HG03066 (cell line): ENCODE data around the gene ENPP1.
"Not testable (repeated sequence)": the region's sequence is repeated elsewhere in the genome, so short reads cannot be mapped to it uniquely, and the experiment has no call there.

ENCODE experiments used
- ATAC-seq: cut with Tn5 transposase; IDR thresholded peaks from one replicate; pipeline ENCODE4 v1.9.1; 2021; ENCODE audit warnings: low read depth; ENCODE audit not compliant: unreplicated experiment

ENPP1 gene

DNA sequence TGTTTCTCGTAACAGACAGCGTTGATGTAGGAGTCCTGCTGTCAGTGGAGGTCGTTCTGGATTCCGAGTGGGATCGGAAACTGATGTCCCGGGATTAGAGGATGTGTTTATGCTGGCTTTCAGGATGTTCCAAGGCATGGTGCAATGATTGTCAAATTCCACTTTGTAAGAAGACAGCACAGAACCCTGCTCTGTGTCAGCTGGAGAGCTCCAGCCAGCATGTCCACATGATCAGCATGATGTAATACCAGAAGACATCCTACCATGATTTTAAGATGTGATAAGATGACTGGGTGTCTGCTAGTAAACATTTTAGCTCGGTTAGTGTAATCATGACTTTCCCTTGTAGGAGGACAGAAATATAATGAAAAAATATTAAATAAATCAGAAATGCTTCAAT, 20.3 kb downstream of the ENPP1 start:
- no peak for ATAC-seq

GRCh38 chr6:131828951-131829350, 21.1 kb downstream of the ENPP1 start:
- no peak for ATAC-seq

DNA sequence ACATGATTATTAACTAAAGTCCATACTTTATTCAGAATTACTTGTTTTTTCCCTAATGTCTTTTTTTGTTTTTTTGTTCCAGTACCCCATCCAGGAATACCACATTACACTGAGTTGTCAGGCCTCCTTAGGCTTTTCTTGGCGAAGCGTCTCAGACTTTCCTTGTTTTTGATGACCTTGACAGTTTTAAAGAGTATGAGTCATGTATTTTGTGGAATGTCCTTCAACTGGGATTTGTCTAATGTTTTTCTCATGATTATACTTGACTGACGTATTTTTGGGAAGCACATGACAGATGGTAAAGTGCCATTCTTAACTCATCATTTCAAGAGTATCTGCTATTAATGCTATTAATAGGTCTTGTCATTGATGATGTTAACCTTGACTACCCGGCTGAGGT, 23.6 kb downstream of the ENPP1 start:
- ATAC-seq, result no peak

DNA sequence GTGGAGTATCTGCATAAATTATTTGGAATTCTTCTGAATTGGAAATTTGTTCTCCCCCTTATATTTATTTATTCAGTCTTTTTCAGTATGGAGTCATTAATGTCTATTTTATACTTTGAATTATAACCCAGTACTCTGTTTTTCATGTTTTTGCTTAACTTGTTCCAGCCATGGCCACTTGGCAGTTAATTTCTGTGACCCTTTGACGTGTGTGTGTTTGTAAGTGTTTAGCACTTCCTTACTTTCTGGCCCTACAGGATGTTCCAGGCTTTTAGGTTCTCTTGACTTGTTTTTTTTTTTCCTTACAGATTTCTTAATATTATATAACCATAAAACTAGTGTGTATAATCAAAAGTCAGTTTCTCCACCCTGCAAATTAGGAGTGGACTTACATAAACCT, 24.1 kb downstream of the ENPP1 start:
- ATAC-seq, result no peak

DNA sequence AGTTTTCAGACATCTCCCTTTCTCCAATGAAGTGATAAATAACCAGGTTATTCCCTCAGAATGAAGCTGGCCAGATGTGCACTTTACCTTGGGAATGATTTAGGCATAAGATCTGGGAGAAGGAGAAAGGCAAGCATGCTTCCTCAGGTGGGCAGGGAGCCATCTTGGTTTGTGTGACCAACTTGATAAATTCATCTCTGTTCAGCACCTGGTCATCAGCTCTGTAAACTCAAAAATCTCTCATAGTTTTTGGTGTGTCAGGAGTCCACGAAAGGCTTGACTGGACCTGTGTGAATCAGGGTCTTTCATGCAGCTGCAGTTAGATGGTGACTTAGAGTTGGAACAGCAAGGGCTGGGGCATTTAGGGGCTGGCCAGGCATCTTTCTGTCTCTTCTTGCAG, 24.5 kb downstream of the ENPP1 start:
- ATAC-seq, result no peak

DNA sequence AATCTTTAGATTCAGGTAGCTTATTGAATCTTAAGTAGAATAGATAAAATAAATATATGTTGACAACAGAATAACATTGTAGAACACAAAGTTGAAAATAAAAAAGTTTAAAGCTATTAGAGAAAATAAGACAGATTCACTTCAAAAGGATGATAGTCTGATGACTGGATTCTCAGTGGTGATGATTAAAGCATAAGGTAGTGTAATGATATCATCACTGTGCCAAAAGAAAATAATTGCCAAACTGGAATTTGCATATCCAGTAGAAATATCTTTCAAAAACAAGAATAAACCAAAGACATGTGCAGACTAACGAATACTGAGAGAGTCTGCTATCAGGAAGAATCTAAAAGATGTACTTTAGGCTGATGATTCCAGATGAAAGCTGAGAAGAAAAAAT, 30.2 kb downstream of the ENPP1 start:
- ATAC-seq, result no peak

- ATAC-seq, result no peak
Observed at GRCh38 chr6:131839388-131839787, 31.6 kb downstream of the ENPP1 start.

DNA sequence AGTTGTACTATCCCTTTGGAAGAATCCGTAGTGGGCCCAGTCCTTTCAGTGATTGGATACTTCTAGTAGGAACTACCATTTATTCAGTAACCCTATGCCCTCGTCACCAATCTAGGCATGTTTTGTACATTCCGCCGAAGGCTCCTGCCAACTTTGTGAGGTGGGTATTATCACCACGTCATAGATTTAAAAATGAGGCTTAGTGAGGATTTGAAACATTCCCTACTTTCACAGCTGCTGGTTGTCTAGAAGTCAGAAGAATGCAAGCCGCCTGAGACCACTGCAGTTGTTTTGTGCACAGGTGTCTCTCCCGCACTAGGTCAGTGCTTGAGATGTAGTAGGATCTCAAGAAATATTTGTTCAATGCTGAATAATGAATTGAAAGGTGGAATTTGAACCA, 32.6 kb downstream of the ENPP1 start:
- no peak for ATAC-seq

- no peak for ATAC-seq
Observed at GRCh38 chr6:131840936-131841583, 33.2 kb downstream of the ENPP1 start.

- no peak for ATAC-seq
Observed at GRCh38 chr6:131843768-131844167, 35.9 kb downstream of the ENPP1 start.

- ATAC-seq, result no peak
Observed at GRCh38 chr6:131844243-131844841, 36.5 kb downstream of the ENPP1 start.

DNA sequence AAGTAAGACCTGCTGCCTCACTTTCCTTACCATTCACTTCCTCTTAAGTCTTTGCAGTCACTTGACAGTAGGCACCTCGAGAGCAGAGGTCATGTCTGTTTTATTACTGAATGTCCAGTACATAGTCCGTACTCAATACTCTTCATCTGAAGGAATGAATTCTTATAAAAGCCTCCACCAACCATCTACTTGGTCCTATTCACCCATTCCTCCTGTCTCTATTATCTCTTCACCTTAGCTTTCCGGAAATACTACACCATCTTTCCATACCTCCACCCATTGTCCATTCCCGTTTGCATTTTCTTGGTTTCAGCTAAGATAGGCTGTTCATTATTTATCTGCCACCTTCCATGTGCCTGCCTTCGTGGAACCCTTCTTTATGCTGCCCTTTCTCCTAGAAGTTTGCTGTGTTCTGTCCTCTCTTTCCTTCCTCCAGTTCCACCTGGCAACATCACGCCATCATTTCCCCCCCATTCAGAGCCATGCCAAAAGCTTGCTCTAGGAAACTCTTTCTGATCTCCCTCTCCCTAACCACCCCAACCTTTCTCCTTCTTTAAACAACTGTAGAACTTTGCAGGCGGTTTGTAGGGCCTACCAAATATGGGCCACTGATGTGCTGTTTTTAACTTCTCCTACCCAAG, 38.3 kb downstream of the ENPP1 start:
- ATAC-seq, result no peak

DNA sequence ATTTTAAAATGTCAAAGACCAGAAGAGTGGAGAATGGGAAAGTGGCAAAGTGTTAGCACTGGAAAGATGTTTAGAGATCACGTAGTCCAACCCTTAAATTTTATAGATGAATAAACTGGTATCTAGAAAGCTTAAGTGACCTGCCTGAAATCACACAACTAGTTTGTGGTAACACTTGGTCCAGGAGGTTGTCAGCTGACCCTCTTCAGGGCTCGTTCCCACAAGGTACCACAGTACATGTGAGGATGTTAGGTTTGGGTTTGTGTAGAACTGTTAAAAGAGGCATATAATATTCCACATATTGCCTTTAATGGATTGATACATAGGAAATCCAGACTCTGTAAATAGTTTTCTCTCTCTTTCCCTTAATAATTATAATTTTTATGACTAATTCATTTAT, 39.1 kb downstream of the ENPP1 start:
- ATAC-seq, result no peak

DNA sequence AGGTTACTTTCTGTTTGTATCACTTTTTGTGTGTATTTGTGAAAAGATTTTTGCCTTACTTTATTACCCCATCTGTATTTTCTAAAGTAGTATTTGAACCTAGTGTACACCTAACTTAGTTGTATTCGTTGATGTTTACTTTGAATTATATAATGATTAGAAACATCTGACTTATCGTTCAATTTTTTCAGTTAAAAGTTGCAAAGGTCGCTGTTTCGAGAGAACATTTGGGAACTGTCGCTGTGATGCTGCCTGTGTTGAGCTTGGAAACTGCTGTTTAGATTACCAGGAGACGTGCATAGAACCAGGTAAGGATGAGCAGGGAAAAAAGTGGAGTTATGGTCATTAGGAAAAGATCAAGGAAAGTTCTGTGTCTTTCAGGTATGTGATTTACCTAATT, 42.0 kb downstream of the ENPP1 start:
- no peak for ATAC-seq

DNA sequence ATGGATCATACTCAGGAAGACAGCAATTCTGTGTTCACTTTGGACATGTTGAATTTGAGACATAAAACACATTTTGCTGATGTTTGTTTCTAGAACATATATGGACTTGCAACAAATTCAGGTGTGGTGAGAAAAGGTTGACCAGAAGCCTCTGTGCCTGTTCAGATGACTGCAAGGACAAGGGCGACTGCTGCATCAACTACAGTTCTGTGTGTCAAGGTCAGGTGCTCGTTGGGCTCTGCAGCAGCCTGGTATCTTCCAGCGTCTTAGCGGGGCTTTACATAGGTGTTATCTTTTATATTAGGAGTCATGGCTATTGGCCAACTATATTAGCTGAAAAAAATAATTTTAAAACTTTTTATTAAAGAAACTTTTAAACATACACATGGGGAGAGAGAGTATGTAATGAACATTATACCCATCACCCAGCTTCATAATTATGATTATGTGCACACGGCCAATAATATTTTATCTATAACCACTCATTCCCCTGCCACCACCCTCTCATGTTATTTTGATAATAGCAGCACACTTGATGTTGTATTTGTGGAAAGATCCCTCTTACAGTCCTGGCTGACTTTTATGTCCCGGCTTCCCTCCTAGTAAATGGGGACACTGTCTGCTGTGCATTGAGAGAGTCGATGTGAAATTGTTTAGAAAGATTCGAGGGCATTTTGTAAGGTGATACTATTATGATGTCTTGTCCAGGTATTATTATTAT, 43.4 kb downstream of the ENPP1 start:
- ATAC-seq, result no peak

GRCh38 chr6:131852200-131852599, 44.4 kb downstream of the ENPP1 start:
- no peak for ATAC-seq

GRCh38 chr6:131854803-131855202, 47.0 kb downstream of the ENPP1 start:
- ATAC-seq, result no peak

DNA sequence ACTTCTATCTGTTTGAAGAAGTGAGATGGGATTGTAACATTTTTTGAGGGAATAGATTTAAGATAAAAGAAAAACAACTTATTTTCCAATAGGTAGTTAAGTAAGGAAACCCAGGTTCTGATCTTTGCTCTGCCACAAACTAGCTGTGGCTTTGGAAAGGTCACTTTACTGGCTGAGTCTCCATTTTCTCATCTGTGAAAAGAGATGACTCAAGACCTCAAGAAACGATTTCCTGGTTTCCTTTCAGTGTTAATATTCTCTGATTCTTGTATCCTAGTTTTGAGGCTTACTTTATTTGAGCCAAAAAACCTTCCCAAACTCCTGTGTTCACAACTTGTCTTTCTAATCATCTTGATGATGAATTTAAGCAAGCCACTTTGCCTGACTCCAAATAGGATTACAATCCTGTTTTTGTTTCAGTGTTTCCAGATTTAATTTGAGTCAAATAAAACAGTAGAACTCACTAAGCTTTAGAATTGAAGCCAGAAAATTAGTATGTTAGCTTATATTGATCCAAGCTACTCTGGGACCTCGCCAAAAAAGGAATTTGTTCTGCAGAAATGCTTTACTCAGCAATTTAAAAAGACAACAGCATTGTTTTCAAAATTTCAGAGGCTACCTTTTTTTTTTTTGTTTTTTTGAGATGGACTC, 51.1 kb downstream of the ENPP1 start:
- no peak for ATAC-seq

DNA sequence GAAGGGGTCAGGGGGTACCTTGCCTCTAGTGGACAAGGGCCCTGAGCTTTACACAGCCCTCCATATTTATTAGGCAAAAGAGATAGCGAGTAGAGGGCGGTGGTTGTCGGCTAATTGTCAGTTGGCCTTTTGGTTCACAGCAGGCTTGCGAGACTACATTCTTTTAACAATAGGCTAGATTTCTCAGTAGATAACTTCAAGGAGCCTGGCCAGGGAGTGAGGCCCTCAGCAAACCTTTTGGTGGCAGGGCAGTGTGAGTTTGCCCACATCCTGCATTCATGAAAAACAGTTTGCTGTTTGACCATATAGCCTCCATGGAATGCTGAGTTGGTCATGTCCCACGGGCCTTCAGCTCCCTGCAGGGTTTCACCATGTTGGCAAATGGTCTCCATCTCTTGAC, 51.8 kb downstream of the ENPP1 start:
- not testable (repeated sequence) for ATAC-seq

DNA sequence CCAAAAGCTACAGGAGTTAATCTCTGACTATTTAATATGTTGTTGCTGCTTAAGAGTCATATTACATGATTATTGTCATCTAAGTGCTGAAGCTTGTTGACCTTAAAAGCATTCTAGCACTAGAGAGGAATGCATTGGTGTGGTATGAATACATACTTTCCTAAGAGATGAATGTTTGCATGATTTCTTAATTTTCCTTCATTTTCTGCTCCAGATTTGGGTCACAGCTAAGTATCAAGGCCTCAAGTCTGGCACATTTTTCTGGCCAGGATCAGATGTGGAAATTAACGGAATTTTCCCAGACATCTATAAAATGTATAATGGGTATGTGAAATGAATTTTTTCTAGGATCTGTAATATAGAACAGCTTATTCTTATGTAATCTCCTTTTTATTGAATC, 53.6 kb downstream of the ENPP1 start:
- ATAC-seq, result no peak

DNA sequence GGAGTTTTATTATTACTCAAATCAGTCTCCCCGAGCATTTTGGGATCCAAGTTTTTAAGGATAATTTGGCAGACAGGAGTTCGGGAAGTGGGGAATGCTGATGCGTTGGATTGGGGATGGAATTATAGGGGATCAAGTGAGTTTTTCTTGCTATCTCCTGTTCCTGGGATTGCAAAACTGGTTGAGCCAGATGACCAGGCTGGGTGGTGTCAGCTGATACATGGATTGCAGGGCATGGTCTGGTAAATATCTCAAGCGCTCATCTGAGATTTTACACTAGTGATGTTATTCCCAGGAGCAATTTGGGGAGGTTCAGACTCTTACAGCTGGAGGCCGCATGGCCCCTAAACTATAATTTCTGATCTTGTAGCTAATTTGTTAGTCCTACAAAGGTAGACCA, 54.7 kb downstream of the ENPP1 start:
- ATAC-seq, result no peak
